Prostate gland (tissue), 2 donors: Measurements from ENCODE around the gene HIBCH. TPM values are rescaled to one million over a fixed set of nuclear protein-coding genes. Genes with fewer than 3 reads are reported as not detected.

Experiments
- total RNA-seq, 2 donors: library from RNA; depleted of rRNA; stranded (reverse); fragments of >200 nt; gene quantifications; one replicate each; pipeline ENCODE4 v1.1.0, GENCODE V29; 2016

HIBCH gene
- total RNA-seq, 2 donors from 2014 or later = 25.3 to 27.8 TPM

Other genes with a start within 250 kb of the HIBCH start
- gene INPP1, start 23.8 kb upstream of the HIBCH start, total RNA-seq = 10 to 100 TPM; 13.0 to 34.4 TPM
- gene MFSD6, start 88.5 kb upstream of the HIBCH start, total RNA-seq = 100 to 1,000 TPM in 1 of 2 donors, 10 to 100 TPM in 1; 89.1 to 114 TPM
- gene NEMP2, start 214.9 kb upstream of the HIBCH start, total RNA-seq = 10 to 100 TPM in 1 of 2 donors, 1 to 10 TPM in 1; 4.6 to 14.0 TPM